Spinal cord (tissue), 10 donors: ENCODE measurements around the gene C1QTNF1. TPM values are rescaled to one million over a fixed set of nuclear protein-coding genes. Genes with fewer than 3 reads are reported as not detected.

Experiments
- DNase-seq, 6 donors: peaks; one replicate each; pipeline versions ENCODE4 v3.0.0 to v3.0.0-alpha.2; 2013 to 2015; ENCODE audit warnings: low spot score in 6 of 6, low read depth in 4 of 6
- H3K27ac ChIP-seq: one replicate; pipeline ENCODE4 v1.5.1; 2013; ENCODE audit warnings: low read depth, low read length, control low read depth
- H3K27me3 ChIP-seq: one replicate; pipeline ENCODE4 v1.6.1; 2013; ENCODE audit warnings: low read length; ENCODE audit not compliant: control insufficient read depth, insufficient read depth
- H3K36me3 ChIP-seq: one replicate; pipeline ENCODE4 v1.6.1; 2013; ENCODE audit warnings: low read length; ENCODE audit not compliant: control insufficient read depth, insufficient read depth
- H3K4me1 ChIP-seq: one replicate; pipeline ENCODE4 v1.6.1; 2013; ENCODE audit warnings: low read length; ENCODE audit not compliant: control insufficient read depth, insufficient read depth
- H3K4me3 ChIP-seq: one replicate; pipeline ENCODE4 v1.5.1; 2013; ENCODE audit warnings: low read depth, low read length, control low read depth
- H3K9me3 ChIP-seq: one replicate; pipeline ENCODE4 v1.6.1; 2013; ENCODE audit warnings: low read length; ENCODE audit not compliant: control insufficient read depth, insufficient read depth
- WGBS: methylation state at CpG from one replicate; pipeline ENCODE4 v1.1.5; 2013; ENCODE audit warnings: missing lambda C conversion rate; ENCODE audit not compliant: insufficient coverage; 5-methylcytosine and 5-hydroxymethylcytosine counted together
- polyA plus RNA-seq, 2 donors: library from polyadenylated mRNA; unstranded; fragments of 120-200 nt; gene quantifications; one replicate each; pipeline ENCODE4 v1.2.1, GENCODE V29; 2013; ENCODE audit not compliant: insufficient read length in 2 of 2
- total RNA-seq, 2 donors: library from RNA; depleted of rRNA in 1 of 2; stranded (reverse); fragments of 120-200 nt in 1 of 2; fragments of >200 nt in 1 of 2; gene quantifications; one replicate each; pipeline versions ENCODE4 v1.2.3 to v1.2.4, GENCODE V29; 2013 to 2014
- donor health status: healthy.

The C1QTNF1 gene
- total and polyA plus RNA-seq, 4 donors = 4.0 to 15.5 (median 8.0) TPM

GRCh38 chr17:79039886-79040285 is 15.9 kb downstream of the C1QTNF1 start:
- 92% methylated on average over 6 of the region's 6 CpGs for WGBS
- no peak overlapping the region for H3K27ac ChIP-seq
- H3K4me1 ChIP-seq = peaks cover under 1% of the 10 kb centered on the region
- no peak for DNase-seq
- H3K27me3 ChIP-seq = no peaks in the 10 kb centered on the region
- H3K4me3 ChIP-seq = no peak overlapping the region
- no peaks in the 10 kb centered on the region for H3K36me3 ChIP-seq
- H3K9me3 ChIP-seq = no peaks in the 10 kb centered on the region

GRCh38 chr17:79041041-79041570 is 17.1 kb downstream of the C1QTNF1 start:
- Histone ChIP-seq H3K36me3 (no peaks in the 10 kb centered on the region), H3K9me3 (no peaks in the 10 kb centered on the region), H3K27ac (no peak overlapping the region), H3K27me3 (no peaks in the 10 kb centered on the region), H3K4me3 (no peak overlapping the region), H3K4me1 (peaks cover 5% of the 10 kb centered on the region)
- WGBS = 91% methylated on average over 11 of the region's 13 CpGs
- DNase-seq = no peak

DNA sequence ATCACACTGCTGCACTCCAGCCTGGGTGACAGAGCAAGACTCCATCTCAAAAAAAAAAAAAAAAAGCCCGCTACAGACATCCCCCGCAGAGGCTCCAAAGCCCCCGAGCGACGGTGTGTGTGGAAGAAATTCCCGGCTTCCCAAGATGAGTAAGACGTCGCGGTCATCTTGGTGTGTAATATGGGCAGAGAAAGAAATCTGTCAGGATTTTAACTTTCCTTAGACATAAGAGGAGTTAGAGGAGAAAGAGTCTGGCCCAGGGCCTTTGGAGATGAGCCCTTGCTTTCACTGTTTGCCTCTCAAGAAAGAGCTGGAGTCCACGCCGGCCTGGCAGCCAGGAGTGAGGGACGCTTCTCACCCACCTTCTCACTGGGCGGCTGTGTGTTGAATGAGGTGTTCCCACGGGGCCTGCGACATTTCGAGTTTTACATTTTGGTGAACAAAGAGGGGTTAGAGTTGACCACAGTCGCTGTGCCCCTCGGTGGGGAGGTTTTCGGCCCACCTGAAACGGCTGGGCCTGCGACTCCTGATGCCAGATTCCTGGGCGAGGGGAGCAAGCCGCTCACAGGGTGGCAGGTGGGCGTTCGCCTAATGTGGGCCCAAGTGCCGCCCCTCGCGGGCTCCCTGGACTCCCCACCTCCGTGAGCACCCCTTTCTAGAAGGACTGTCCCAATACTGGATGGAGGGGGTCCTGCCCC is 17.9 kb downstream of the C1QTNF1 start:
- DNase-seq = no peak
- Histone ChIP-seq H3K27ac (no peak overlapping the region), H3K4me1 (peaks cover 13% of the 10 kb centered on the region), H3K36me3 (no peaks in the 10 kb centered on the region), H3K4me3 (no peak overlapping the region), H3K9me3 (no peaks in the 10 kb centered on the region), H3K27me3 (no peaks in the 10 kb centered on the region)
- 80% methylated on average over 17 of the region's 29 CpGs for WGBS

- H3K4me3 ChIP-seq = no peak overlapping the region
- H3K27ac ChIP-seq = no peak overlapping the region
- 98% methylated on average over 7 of the region's 13 CpGs for WGBS
- peak in 1 of 6 donors; percentile 30 for DNase-seq
- H3K36me3 ChIP-seq = peaks cover under 1% of the 10 kb centered on the region
- peaks cover 16% of the 10 kb centered on the region for H3K4me1 ChIP-seq
- H3K27me3 ChIP-seq = no peaks in the 10 kb centered on the region
- no peaks in the 10 kb centered on the region for H3K9me3 ChIP-seq
These were observed 18.6 kb downstream of the C1QTNF1 start for GRCh38 chr17:79042421-79043190.

DNA sequence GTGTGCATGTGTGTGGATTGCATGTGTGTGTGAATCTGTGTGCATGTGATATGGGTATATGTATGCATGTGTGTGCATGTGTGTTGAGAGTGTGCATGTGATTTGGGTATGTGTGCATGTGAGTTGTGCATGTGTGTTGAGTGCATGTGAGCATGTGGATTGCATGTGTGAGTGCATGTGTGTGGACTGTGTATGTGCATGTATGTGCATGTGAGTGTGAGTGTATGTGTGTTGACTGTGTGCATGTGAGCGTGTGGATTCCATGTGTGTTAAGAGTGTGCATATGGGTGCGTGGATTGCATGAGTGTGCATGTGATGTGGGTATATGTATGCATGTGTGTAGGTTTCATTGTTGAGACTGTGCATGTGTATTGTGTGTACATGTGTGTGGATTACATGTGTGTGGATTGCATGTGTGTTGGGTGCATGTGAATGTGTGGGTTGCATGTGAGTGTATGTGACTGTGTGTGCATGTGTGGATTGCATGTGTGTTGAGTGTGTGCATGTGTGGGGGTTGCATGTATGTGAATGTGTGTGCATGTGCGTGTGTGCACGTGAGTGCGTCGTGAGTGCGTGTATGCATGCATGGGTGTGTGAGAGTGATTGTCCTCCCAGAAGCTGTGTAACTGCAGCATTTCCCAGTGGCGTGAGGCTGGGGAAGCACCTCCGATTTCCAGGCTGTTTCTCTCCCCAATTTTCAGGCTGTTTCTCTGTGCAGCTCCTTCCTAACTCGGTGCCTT is 19.4 kb downstream of the C1QTNF1 start:
- Histone ChIP-seq H3K27me3 (no peaks in the 10 kb centered on the region), H3K27ac (no peak overlapping the region), H3K9me3 (no peaks in the 10 kb centered on the region), H3K4me1 (peaks cover 16% of the 10 kb centered on the region), H3K36me3 (peaks cover 6% of the 10 kb centered on the region), H3K4me3 (no peak overlapping the region)
- no peak for DNase-seq
- 79% methylated on average over 10 of the region's 10 CpGs for WGBS

DNA sequence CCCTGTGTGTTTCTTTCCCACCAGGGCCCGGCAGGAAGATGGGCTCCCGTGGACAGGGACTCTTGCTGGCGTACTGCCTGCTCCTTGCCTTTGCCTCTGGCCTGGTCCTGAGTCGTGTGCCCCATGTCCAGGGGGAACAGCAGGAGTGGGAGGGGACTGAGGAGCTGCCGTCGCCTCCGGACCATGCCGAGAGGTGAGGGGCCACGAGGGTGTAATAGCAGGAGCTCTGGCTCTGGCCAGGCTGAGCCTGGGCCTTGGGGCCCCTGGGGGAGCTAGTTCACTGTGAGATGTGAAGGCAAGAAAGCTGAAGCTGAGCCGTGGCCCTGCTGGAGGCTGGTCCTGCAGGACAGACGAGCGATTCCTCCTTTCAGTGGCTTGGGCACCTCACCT is 20.0 kb downstream of the C1QTNF1 start:
- Histone ChIP-seq H3K4me1 (peaks cover 16% of the 10 kb centered on the region), H3K9me3 (no peaks in the 10 kb centered on the region), H3K4me3 (no peak overlapping the region), H3K27me3 (no peaks in the 10 kb centered on the region), H3K27ac (no peak overlapping the region), H3K36me3 (peaks cover 11% of the 10 kb centered on the region)
- WGBS = 57% methylated on average over 12 of the region's 12 CpGs
- DNase-seq = no peak

GRCh38 chr17:79044462-79044861 is 20.5 kb downstream of the C1QTNF1 start:
- H3K27ac ChIP-seq = no peak overlapping the region
- H3K36me3 ChIP-seq = peaks cover 11% of the 10 kb centered on the region
- peaks cover 16% of the 10 kb centered on the region for H3K4me1 ChIP-seq
- no peak for DNase-seq
- 95% methylated on average over 9 of the region's 11 CpGs for WGBS
- H3K27me3 ChIP-seq = no peaks in the 10 kb centered on the region
- H3K9me3 ChIP-seq = no peaks in the 10 kb centered on the region
- no peak overlapping the region for H3K4me3 ChIP-seq

GRCh38 chr17:79045001-79045729 is 21.2 kb downstream of the C1QTNF1 start:
- Histone ChIP-seq H3K4me1 (peaks cover 16% of the 10 kb centered on the region), H3K27me3 (no peaks in the 10 kb centered on the region), H3K4me3 (no peak overlapping the region), H3K27ac (no peak overlapping the region), H3K9me3 (no peaks in the 10 kb centered on the region), H3K36me3 (peaks cover 11% of the 10 kb centered on the region)
- 77% methylated on average over 15 of the region's 15 CpGs for WGBS
- no peak for DNase-seq

GRCh38 chr17:79045842-79046196 is 21.9 kb downstream of the C1QTNF1 start:
- WGBS = 2% methylated on average over 11 of the region's 11 CpGs
- no peaks in the 10 kb centered on the region for H3K9me3 ChIP-seq
- H3K27me3 ChIP-seq = no peaks in the 10 kb centered on the region
- no peak overlapping the region for H3K27ac ChIP-seq
- peaks cover 16% of the 10 kb centered on the region for H3K4me1 ChIP-seq
- H3K4me3 ChIP-seq = no peak overlapping the region
- peak; percentile 45 to 89 (median 54) for DNase-seq
- H3K36me3 ChIP-seq = peaks cover 11% of the 10 kb centered on the region
